CD4-positive, alpha-beta T cell treated with Interleukin-17A for 1 hour (primary cell): Measurements from ENCODE around the gene ZNF304.

Experiments used
- DNase-seq: peaks from one replicate; pipeline ENCODE4 v3.0.0-alpha.2; 2020

The ZNF304 gene

DNA sequence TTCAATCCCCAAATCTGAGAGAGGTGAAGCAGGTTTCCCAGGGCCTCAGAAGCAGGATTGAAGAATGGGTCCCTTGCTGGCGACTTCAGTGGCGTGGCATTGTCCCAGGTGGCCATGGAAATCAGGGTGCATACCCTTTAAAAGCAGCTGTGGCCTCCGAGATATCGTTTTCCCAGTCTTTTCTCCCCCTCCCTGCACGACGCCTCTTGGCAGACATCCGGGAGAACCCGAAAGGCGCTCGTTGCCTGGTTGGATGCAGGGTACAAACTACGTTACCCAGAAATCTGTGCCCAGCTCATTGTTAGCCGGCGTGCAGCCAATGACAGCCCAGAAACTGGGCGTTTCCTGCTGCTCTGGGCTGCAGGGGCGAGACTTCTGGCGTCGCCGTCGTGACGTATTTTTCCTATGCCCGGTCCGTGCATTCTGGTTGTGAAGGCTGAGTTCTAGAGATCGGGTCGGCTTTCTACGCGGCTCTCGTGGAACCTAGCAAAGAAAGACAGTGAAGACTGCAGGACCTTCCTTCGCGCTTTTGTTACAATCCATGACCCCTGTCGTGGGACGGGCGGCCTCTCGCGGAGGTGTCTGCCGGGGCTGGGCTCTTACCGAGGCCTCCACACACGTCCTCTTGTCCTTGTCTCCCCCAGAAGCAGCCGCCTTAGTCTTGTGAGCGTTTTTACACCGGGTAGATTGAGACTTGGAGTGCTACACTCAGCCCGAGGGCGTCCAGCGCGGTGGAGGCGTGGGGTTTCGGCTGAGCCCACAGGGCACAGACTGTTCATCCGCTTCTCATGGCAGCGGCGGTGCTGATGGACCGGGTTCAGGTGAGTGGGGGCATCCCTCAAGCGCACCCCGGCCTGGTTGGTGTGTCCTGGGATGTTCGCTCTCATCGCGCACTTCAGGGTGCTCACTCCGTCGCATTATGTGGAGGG is at the start of gene ZNF304:
ZNF304 (plus strand) TSS at position 395 of the 929 bp plus-strand sequence; CDS start at position 789, 394 bp downstream.
- peak; percentile 90 for DNase-seq

DNA sequence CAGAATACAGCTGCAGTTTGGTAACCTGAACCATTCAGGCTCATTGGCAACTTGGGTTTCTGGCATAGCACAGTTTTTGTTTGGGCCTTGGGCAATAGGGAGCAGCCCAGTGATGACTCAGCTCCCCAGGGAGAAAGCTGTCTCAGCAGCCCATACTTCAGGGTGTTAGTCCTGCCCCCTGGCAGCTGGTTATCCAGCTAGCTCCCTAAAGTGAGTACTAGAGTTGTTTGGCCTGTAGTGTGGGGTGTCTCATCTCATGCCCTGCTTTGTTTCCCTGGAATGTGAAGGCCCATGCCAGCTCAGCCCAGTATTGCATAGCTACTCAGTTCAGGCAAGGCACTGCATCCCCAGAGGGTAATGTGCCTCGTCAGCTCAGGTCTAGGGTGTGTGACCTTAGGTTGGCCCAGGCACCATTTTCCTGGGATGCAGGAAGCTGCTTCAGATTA is 49.0 kb upstream of the ZNF304 start:
- DNase-seq = no peak

DNA sequence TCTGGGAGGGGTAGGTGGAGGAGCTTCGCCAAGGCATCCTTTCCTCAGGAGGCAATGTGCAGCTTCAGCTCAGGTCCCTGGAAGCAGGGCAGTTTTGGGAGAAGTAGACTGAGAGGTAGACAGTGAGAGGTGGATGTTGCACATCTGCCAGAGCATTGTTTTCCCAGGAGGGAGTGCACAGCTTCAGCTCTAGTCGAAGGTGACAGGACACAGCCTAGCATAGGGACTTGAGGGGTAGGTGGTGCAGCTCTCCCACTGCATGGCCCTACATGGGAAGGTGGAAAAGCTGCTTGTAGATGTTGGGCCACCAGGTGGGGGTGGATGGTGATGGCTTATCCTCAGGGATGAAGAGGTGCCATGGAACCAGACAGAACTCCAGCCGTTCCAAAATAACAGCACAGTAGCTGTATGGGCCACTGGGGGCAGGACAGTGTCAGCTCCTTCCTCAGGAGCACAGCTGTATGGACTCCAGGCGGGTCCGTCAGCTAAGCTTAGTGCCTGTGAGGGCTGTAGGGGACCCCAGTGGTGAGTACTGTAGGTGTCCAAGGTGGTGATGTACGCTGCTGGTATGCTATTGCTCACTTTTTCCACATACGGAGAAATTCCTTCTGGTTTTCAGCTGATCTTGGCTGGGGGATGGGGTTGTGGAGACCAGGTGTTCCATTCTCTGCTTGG is 48.2 kb upstream of the ZNF304 start:
- no peak for DNase-seq

DNA sequence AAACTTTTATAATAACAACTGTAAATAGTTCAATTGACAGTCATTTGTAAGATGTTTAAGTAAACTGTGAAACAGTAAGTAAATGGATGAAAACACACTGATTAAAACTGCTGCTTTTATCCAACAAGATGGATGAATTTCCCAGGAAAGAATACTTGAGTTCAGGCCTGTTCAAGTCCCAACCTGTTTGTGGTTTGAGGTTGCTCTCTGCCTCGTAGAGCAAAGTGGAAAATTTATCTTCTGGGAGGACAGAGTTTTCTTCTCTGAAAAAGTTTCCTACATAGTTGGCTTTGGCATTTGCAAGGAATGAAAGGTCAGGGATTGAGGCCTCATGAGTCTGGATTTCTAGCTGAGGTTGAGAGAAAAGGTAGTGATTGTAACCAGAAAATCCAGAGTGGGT is 46.0 kb upstream of the ZNF304 start:
- no peak for DNase-seq

DNA sequence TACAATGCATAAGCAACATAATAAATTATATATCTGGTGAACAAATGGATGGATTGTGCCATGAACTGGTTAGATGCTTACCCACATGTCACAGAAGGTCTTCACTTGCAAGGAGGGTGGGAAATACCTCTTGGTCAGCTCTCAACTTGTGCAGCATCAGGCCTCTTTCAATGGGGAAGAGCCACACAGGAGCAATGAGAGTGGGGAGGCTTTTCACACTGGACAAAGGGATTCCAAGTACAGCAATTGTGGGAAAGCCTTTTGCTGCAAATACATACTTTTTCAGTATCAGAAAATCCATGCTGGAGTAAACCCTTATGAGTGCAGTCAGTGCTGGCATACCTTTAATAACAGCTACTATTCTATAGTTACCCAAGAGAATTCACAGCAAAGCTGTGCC is 42.6 kb upstream of the ZNF304 start:
- no peak for DNase-seq

DNA sequence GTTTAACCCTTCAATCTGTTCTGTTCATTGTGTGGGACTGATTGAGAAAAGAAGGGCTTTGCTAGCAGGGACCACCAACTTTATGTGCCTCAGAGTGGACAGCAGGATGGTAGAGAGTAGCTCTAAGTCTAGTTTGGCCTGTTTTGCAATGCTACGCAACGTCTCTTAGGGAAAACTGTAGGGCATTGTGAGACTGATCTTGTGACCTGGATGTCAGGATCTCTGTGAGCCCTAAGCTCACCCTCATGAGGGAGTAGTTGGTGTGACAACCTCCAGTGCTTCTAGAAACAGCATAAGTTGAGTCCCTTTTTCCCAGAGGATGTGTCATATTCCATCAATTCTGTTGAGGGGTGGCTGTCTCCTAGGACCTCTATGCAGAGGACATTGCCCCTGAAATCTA is 40.3 kb upstream of the ZNF304 start:
- no peak for DNase-seq

DNA sequence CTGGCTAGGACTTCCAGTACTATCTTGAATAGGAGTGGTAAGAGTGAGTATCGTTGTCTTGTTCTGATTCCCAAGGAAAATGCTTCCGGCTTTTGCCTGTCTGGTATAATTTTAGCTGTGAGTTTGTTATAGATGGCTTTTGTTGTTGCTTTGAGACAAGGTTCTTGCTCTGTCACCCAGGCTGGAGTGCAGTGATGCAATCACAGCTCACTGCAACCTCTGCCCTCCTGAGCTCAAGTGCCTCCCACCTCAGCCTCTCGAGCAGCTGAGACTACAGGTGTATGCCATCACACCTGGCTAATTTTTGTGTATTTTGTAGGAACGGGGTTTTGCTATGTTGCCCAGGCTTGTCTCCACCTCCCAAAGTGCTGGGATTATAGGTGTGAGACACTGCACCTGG is 36.9 kb upstream of the ZNF304 start:
- no peak for DNase-seq

DNA sequence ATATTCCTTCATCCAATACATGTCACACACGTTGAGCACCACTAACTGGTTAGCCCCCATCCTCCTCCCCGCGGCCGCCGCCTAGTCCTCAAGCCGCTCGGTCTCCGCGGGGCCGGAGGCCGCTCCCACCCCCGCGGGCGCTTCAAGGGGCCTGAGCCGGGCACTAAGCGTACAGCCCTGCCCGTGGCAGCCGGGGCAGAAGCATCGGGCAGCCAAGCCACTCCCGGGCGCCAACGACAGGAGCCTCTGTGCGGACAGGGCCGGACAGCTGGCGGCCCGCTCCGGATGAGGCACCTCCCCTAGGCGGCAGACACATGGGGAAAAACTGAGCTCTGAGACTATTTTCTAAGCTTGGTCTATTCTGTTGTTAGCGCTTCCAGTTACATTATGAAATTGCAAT is 33.6 kb upstream of the ZNF304 start:
- DNase-seq = no peak

DNA sequence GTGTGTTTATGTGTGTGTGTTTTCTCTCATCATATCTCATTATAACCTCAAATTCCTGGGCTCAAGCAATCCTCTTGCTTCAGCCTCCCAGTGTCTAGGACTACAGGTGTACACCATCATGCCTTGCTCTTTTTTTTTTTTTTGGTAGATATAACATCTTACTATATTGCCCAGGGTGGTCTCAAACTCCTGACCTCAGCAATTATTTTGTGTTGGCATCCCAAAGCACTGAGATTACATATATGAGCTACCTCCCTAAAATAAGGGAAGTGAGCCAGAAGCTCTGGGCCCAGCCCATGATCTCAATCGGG is 31.2 kb upstream of the ZNF304 start:
- no peak for DNase-seq

DNA sequence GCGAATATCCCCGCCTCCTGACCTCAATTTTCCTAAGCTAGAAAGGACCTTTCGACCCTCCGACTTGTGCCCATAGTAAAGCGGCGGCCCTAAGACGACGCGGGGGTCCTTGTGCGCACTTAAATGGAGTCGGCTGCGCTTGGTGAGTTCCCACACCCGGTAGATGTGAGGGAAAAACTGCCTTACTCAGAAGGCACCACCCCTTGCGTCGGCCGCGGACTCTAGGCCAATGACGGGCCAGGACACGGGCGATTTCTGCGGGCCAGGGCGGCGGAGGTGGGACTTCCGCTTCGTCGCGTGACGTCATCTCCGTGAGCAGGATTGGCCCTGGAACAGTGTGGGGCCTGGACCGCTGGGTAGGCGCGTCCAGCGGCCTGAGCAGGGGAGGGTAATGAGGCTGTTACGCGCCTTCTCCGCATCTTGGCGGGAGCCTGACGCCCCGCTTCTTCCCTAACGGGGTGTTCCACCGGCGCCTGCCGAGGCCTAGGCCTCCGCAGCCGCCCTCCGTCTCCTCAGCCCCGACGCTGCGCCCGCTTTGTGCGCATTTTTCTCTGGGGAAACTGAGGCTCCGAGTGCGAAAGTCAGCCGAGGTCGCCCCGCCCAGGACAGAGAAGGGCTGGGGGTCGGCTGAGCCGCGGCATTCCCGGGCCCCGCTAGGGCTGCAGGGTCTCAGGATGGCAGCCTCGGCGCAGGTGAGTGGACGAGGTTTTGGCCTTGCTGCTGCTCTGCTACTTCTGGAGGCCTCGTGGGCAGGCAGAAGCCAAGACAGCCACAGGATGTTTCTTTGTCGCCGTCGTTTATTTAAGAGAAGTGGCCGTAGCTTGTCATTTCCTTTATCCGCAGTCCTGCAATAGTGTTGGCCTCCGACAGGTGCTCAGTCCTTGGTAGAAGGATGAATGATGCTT is 30.6 kb upstream of the ZNF304 start, which contains the start of gene ZNF543:
ZNF543 (plus strand) TSS at position 293 of the 905 bp plus-strand sequence; CDS start at position 675, 382 bp downstream.
- peak; percentile 95 for DNase-seq

DNA sequence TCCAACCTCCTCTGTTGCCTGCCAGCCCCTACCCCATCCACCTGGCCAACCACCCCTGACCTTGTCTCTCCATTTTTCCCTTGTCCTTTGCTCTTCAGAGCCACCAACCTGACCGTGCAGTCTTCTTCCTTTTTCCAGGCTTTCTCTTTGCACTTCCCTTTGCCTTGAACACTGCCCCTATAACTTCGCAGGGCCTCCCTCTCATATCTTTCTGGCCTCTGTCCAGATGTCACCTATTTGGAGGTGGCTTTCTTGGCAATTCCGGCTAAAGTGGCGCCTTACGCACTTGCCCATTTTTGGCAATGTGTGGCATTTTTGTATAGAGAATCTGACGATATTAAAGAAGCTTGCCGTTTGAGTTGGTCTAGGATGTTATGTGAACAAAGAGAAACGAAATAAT is 30.0 kb upstream of the ZNF304 start:
- DNase-seq = no peak

DNA sequence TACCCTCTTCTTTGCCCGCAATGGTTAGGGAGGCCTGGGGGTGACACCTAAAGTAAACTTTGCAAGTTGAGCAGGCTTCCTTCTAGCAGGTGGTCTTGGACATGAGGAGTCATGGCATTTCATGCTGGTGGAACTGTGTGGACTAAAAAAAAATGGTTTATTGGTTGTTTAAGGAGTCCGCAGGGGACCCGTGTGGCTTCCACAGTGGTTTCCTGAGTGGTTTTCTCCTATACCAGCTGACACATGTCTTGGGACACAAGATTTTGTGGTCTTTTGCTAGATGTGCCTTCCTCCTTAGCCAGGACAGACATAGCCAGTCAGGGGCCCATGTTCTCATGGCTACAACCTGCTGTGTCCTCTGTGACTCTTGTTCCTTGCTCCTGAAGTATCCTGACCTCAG is 29.3 kb upstream of the ZNF304 start:
- DNase-seq = no peak

DNA sequence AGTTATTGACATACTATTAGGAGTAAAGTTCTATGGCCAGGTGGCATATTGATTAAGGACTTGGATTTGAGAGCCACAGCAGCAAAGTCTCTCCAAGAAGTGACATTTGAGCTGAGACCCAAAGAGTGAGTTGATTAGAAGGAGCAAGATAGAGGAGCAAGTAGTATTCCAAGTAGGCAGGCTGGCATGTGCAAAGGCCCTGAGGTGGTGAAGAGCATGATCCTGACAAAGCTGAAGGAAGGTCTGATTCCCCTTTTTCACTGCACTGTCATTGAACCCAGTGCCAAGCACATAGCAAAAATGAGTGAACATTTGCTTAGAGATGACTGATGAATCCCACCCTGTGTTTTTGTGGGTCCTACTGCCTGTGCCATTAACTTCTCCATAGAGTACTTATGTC is 26.1 kb upstream of the ZNF304 start:
- DNase-seq = no peak

DNA sequence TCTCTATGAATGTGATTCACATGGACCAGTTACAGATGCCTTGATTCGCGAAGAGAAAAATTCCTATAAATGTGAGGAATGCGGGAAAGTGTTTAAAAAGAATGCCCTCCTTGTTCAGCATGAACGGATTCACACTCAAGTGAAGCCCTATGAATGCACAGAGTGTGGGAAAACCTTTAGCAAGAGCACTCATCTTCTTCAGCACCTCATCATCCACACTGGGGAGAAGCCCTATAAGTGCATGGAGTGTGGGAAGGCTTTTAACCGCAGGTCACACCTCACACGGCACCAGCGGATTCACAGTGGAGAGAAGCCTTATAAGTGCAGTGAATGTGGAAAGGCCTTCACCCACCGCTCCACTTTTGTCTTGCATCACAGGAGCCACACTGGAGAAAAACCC is 23.1 kb upstream of the ZNF304 start:
- DNase-seq = no peak

DNA sequence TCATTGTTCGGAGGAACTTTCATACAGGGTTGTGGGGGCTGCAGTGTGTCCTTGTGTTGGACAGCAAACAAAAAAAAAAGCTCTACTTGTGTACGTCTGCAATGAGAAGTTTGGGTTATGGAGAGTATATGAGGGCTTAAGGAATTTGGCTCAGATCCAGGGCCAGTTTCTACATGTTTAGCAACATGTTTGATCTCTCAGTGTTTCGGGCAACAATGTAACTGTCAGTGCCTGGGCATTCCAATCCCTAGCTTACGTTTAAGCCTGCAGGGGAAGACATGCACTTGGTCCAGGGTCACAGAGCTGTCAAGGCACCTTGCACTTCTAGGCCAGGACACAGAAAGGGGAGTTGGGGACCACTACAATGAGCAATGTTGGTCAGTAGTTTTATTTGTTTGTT is 16.9 kb upstream of the ZNF304 start:
- DNase-seq = no peak

DNA sequence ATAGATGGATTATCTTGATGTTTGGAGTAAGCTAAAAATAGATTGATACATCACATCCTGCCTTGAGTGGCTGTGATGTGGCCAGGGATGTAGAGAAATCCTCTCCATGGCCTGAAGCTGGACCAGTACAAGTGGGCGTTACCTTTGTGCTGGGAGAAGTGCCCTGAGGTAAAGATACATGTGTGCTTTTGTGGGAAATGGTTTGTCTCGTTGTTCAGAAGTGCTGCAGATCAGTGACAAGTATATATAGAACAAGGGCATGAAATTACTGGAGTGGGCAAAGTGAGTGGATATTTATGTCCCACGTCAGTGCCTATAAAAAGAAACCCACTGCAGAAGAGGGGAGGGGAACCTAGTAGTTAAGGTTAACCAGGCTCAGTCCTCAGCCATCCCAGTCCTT is 12.2 kb upstream of the ZNF304 start:
- DNase-seq = no peak

DNA sequence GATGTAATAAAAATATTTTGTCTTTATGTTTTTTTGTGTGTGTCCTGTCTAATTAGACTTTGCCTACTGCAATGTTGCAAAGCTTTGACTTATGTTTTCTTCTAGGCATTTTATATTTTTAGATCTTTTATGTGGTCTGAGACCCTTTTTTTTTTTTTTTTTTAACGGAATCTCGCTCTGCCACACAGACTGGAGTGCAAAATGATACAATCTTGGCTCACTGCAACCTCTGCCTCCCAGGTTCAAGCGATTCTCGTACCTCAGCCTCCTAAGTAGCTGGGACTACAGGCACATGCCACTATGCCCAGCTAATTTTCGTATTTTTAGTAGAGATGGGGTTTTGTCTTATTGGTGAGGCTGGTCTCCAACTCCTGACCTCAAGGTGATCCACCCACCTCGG is 8.5 kb upstream of the ZNF304 start:
- no peak for DNase-seq

DNA sequence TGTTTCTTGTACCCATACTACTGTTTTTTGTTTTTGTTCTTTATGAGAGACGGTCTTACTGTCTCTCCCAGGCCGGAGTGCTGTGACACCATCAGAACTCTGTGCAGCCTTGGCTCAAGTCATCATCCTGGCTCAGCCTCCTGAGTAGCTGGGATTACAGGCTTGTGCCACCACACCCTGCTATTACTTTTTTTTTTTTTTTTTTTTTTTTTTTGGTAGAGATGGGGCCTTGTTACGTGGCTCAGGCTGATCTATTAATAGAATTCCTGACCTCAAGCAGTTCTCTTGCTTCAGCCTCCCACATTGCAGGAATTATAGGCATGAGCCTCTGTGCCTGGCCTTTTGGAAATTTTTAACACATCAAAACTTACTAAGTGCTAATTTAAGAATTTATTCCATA is 2.9 kb upstream of the ZNF304 start:
- no peak for DNase-seq

DNA sequence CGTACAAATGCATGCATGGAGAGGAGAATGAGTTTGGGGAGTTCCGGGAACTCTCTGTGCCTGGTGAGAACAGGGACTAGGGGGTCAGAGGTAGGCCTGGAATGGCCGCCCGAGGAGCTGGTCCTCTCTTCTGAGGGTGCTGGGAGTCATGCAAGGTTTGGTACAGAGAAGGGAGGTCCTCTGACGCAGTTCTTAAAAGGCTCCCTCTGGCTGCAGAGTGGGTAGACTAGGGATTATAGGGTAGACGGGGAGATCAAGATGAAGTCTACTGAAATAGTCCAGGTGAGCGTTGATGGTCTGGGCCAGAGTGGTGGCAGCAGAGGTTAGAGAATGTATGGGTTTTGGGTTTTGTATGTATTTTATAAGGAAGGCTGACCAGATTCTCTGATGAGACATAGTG is 796 bp downstream of the ZNF304 start:
- no peak for DNase-seq

DNA sequence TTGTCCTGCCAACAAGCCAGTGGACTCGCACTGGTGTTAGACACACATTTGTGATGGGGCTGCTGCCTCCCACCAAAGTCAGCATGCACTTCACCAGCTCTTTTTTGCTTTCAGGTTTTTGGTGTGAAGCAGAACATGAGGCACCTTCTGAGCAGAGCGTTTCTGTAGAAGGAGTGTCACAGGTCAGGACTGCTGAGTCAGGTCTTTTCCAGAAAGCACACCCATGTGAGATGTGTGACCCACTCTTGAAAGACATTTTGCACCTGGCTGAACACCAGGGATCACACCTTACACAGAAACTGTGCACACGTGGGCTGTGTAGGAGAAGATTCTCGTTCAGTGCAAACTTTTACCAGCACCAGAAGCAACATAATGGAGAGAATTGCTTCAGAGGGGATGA is 4.8 kb downstream of the ZNF304 start:
- DNase-seq = no peak

DNA sequence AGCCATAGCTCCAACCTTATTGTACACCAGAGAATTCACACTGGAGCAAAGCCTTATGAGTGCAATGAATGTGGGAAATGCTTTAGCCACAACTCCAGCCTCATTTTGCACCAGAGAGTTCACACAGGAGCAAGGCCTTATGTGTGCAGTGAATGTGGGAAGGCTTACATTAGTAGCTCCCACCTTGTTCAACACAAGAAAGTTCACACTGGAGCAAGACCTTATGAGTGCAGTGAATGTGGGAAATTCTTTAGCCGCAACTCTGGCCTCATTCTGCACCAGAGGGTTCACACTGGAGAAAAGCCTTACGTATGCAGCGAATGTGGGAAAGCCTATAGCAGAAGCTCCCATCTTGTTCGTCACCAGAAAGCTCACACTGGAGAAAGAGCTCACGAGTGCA is 6.3 kb downstream of the ZNF304 start:
- DNase-seq = no peak

DNA sequence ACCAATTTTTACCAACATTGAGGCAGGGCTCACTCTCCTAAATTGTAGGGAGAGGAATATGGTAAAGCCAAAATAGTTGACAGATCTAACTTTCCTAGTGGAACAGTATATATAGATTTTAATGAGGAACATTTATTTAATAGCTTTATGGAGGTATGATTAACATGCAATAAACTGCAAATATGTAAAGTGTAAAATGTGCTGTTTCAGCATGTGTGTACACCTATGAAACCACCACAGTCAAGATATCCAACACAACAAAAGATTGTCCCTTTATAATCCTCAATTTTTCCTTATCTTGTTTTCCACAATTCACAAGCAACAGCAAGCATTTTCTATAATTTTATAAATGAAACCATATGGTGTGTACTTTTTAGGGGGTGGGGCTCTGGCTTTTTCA is 8.2 kb downstream of the ZNF304 start:
- DNase-seq = no peak

DNA sequence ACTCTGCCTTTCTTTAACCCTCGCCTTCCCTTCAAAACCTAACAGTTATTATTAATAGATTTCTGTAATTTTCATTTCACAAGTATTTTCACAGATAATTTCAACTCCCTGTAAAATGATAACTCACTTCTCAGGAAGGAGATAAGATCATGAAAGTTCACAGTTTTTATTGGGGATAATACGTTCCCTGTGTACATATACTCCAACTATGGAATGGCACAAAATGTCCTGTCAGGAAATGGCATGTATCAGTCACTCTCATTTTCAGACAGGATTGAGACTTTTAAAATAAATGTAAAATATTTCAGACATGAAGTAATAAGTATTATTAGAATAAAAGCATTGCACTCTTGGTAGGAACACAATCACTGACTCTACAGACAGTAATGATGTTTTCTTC is 11.3 kb downstream of the ZNF304 start:
- DNase-seq = no peak
